K562 (cell line): ENCODE measurements around the gene PHLDB2. TPM values are rescaled to one million over a fixed set of nuclear protein-coding genes. Genes with fewer than 3 reads are reported as not detected.

Experiments
- ATAC-seq: fragments of 200-7000 bp; cut with Tn5 transposase; 3 replicates; pipeline ENCODE4 v1.9.1; 2020; ENCODE audit warnings: moderate library complexity
- BruUV-seq: library from RNA; stranded (reverse); fragments of 400-500 nt; replicated peaks from 2 replicates; lab custom pipeline; 2021; lab: Mats Ljungman, UMichigan
- CTCF ChIA-PET: fragments of 300-600 bp; formaldehyde crosslinking; extraction: SDS; loops from one replicate; lab custom pipeline; 2021; ENCODE audit warnings: low intra/inter-chr PET ratio; lab: Yijun Ruan, JAX
- POLR2A ChIA-PET: fragments of 300-600, 350-650 bp; sonication (Branson Sonifier 250); formaldehyde crosslinking; extraction: SDS; loops from one replicate; lab custom pipeline; 2021; ENCODE audit warnings: antibody characterized with exemption, inconsistent platforms; lab: Yijun Ruan, JAX
- DNase-seq, 4 experiments: peaks; one replicate each; pipeline versions ENCODE4 v3.0.0 to v3.0.0-alpha.2; 2011 to 2018; ENCODE audit warnings: low spot score in 3 of 4, mixed read lengths in 3 of 4; ENCODE audit errors: extremely low read depth in 1 of 4
- FAIRE-seq: peaks from 2 replicates; lab custom pipeline; 2011; peaks lifted over from hg19 to GRCh38; lab: Jason Lieb, UNC
- H2AFZ ChIP-seq: 2 replicates; pipeline ENCODE4 v1.6.0; 2011; ENCODE audit warnings: low read depth, low read length, control low read depth, inconsistent platforms
- H3K27ac ChIP-seq: fragments of 200-600 bp; 3 replicates; pipeline ENCODE4 v1.8.0; 2011; ENCODE audit warnings: low read depth, mild to moderate bottlenecking, control low read depth, inconsistent platforms, low read length, moderate library complexity, mixed read lengths; ENCODE audit errors: extremely low read depth
- H3K27me3 ChIP-seq, 2 experiments: fragments of 300-600 bp in 1 of 2; 2 replicates in 1 of 2; 3 replicates in 1 of 2; pipeline versions ENCODE4 v1.6.0 to v1.8.0; 2011; ENCODE audit warnings: inconsistent platforms in 2 of 2, low read length in 2 of 2, mild to moderate bottlenecking in 1 of 2, mixed read lengths in 1 of 2, moderate library complexity in 1 of 2; ENCODE audit not compliant: control insufficient read depth in 2 of 2, insufficient read depth in 2 of 2
- H3K36me3 ChIP-seq: fragments of 300-600 bp; 3 replicates; pipeline ENCODE4 v1.8.0; 2011; ENCODE audit warnings: mild to moderate bottlenecking, low read length, inconsistent platforms; ENCODE audit not compliant: control insufficient read depth, insufficient read depth
- H3K4me1 ChIP-seq, 2 experiments: fragments of 200-600 bp in 1 of 2; replicated peaks in 1 of 2; 2 replicates in 1 of 2; 3 replicates in 1 of 2; pipeline versions ENCODE4 v1.5.1 to v1.8.0; 2011; ENCODE audit warnings: inconsistent platforms in 2 of 2, low read length in 2 of 2, mild to moderate bottlenecking in 1 of 2, mixed read lengths in 1 of 2, moderate library complexity in 1 of 2; ENCODE audit not compliant: control insufficient read depth in 2 of 2, insufficient read depth in 2 of 2
- H3K4me2 ChIP-seq: 2 replicates; pipeline ENCODE4 v1.6.1; 2011; ENCODE audit warnings: low read length, control low read depth, inconsistent platforms, mixed read lengths; ENCODE audit not compliant: insufficient read depth
- H3K4me3 ChIP-seq: fragments of 200-600 bp; sonication (generic), shearing (Covaris generic); 2 replicates; pipeline ENCODE4 v1.5.1; 2016; ENCODE audit warnings: control low read depth, inconsistent platforms
- H3K79me2 ChIP-seq: fragments of 200-600 bp; 3 replicates; pipeline ENCODE4 v1.8.0; 2011; ENCODE audit warnings: low read length, inconsistent platforms; ENCODE audit not compliant: control insufficient read depth, insufficient read depth
- H3K9ac ChIP-seq, 2 experiments: 2 replicates each; pipeline versions ENCODE4 v1.6.0 to v1.6.1; 2011; ENCODE audit warnings: low read depth in 2 of 2, low read length in 2 of 2, control low read depth in 1 of 2, inconsistent platforms in 1 of 2, mild to moderate bottlenecking in 1 of 2, mixed read lengths in 1 of 2; ENCODE audit not compliant: insufficient read depth in 1 of 2
- H3K9me1 ChIP-seq: one replicate; pipeline ENCODE4 v1.6.0; 2011; ENCODE audit warnings: inconsistent platforms, mild to moderate bottlenecking, low read length, moderate library complexity; ENCODE audit not compliant: control insufficient read depth, insufficient read depth
- H3K9me3 ChIP-seq: replicated peaks from 2 replicates; pipeline ENCODE4 v1.5.1; 2011; ENCODE audit warnings: low read depth, low read length, inconsistent platforms; ENCODE audit not compliant: control insufficient read depth, insufficient read depth
- H4K20me1 ChIP-seq: replicated peaks from 2 replicates; pipeline ENCODE4 v1.6.1; 2011; ENCODE audit warnings: low read length, inconsistent platforms, mixed read lengths; ENCODE audit not compliant: control insufficient read depth, insufficient read depth
- ARNT ChIP-seq, 2 experiments: fragments of 450-650 bp; IDR thresholded peaks; 2 replicates each; pipeline ENCODE4 v1.6.1; 2016; ENCODE audit warnings: mild to moderate bottlenecking in 1 of 2
- CBX2 ChIP-seq: fragments of 200-600 bp; sonication (generic); IDR thresholded peaks from one replicate; pipeline ENCODE4 v1.6.1; 2012; ENCODE audit warnings: mild to moderate bottlenecking, low read length, inconsistent platforms; ENCODE audit not compliant: insufficient read depth, poor library complexity, severe bottlenecking
- HDAC6 ChIP-seq: IDR thresholded peaks from 2 replicates; pipeline ENCODE4 v1.6.1; 2012; ENCODE audit warnings: low read depth, mild to moderate bottlenecking, control low read depth, inconsistent platforms, low read length, moderate library complexity
- KLF6 ChIP-seq: fragments of 250-450 bp; sonication (Bioruptor Pico); IDR thresholded peaks from 2 replicates; pipeline ENCODE4 v1.4.0; 2020; ENCODE audit warnings: mild to moderate bottlenecking, moderate library complexity, borderline replicate concordance
- PRPF4 ChIP-seq: fragments of 200-400 bp; formaldehyde crosslinking; IDR thresholded peaks from one replicate; pipeline ENCODE4 v1.6.1; 2017; ENCODE audit warnings: low read length, low read depth, mild to moderate bottlenecking; ENCODE audit not compliant: insufficient read depth, poor library complexity, severe bottlenecking
- PYGO2 ChIP-seq: fragments of 450-650 bp; IDR thresholded peaks from 2 replicates; pipeline ENCODE4 v1.6.1; 2016; ENCODE audit warnings: mild to moderate bottlenecking, missing genetic modification characterization, moderate library complexity, missing compliant biosample characterization
- RBM15 ChIP-seq: fragments of 200-400 bp; formaldehyde crosslinking; IDR thresholded peaks from 2 replicates; pipeline ENCODE4 v1.6.1; 2018; ENCODE audit warnings: mild to moderate bottlenecking, low read length, moderate library complexity; ENCODE audit not compliant: insufficient read depth
- SP2 ChIP-seq: IDR thresholded peaks from 2 replicates; pipeline ENCODE4 v1.6.1; 2011; ENCODE audit warnings: mild to moderate bottlenecking, low read depth, low read length, moderate library complexity; ENCODE audit not compliant: poor library complexity, severe bottlenecking; ENCODE audit errors: extremely low read depth
- SRSF1 ChIP-seq: fragments of 200-400 bp; formaldehyde crosslinking; IDR thresholded peaks from 2 replicates; pipeline ENCODE4 v1.6.1; 2017; ENCODE audit warnings: mild to moderate bottlenecking, low read depth, low read length, moderate library complexity
- ZBTB2 ChIP-seq: fragments of 450-650 bp; IDR thresholded peaks from 2 replicates; pipeline ENCODE4 v1.6.1; 2016; ENCODE audit warnings: antibody characterized with exemption
- ZNF740 ChIP-seq, 3 experiments: fragments of 200-800 bp in 1 of 3; sonication (Bioruptor generic) in 1 of 3; sonication (generic) in 1 of 3; formaldehyde crosslinking in 1 of 3; IDR thresholded peaks; 2 replicates each; pipeline versions ENCODE4 v1.6.1 to v1.8.0; 2016 to 2022; ENCODE audit warnings: mild to moderate bottlenecking in 2 of 3, missing compliant biosample characterization in 2 of 3, missing genetic modification characterization in 2 of 3, missing genetic modification reagents in 1 of 3
- WGBS: fragments of 100-300 bp; shearing (Covaris generic); methylation state at CpG from one replicate; pipeline ENCODE4 v1.1.6; 2016; ENCODE audit warnings: low coverage, mixed read lengths; ENCODE audit not compliant: insufficient coverage; ENCODE audit errors: missing lambda C conversion rate; 5-methylcytosine and 5-hydroxymethylcytosine counted together
- in situ Hi-C: fragments of 300-500 bp; cut with MboI; formaldehyde crosslinking; loops from 4 replicates; pipeline ENCODE4 v1.15.0; 2018; ENCODE audit warnings: inconsistent platforms, mixed read lengths
- intact Hi-C: fragments of 100-400 bp; cut with micrococcal nuclease; formaldehyde crosslinking; loops from 2 replicates; pipeline ENCODE4 v1.14.2; 2022
- polyA plus RNA-seq, 8 experiments: library from polyadenylated mRNA; depleted of rRNA in 4 of 8; stranded (reverse) in 5 of 8; unstranded in 3 of 8; fragments of >200 nt; fragmentation: Nextera tagmentation in 2 of 8; fragmentation: Illumina TruSeq in 1 of 8; extraction: Ambion mirVana in 2 of 8; extraction: Trizol in 1 of 8; gene quantifications; 2 replicates each; pipeline versions ENCODE4 v1.2.1 to v1.2.3, GENCODE V29; 2011 to 2014; ENCODE audit warnings: inconsistent platforms in 1 of 8, missing spikeins in 1 of 8
- total RNA-seq, 7 experiments: library from RNA; depleted of rRNA in 6 of 7; stranded (reverse); fragments of >200 nt in 6 of 7; fragmentation: Illumina TruSeq in 2 of 7; extraction: Trizol in 2 of 7; gene quantifications; 2 replicates each; pipeline versions ENCODE4 v1.2.1 to v1.2.3, GENCODE V29; 2011 to 2021; ENCODE audit warnings: low replicate concordance in 1 of 7

PHLDB2 gene
- total and polyA plus RNA-seq, 9 of the 15 experiments (the other 6 are each of a cell fraction or from before 2014, with no cell fraction given) = 0.04 TPM; not detected in 8

GRCh38 chr3:111820651-111821050 lies 38.4 kb upstream of the PHLDB2 start:
- intact Hi-C loops = no loop called here
- ChIA-PET CTCF (no interaction called here), POLR2A (no interaction called here)
- Histone ChIP-seq H3K36me3 (no peaks in the 10 kb centered on the region), H3K4me3 (no peak overlapping the region), H2AFZ (no peak overlapping the region), H3K79me2 (no peaks in the 10 kb centered on the region), H3K4me2 (no peak overlapping the region), H3K9me1 (no peaks in the 10 kb centered on the region), H3K9ac (no peak overlapping the region), H3K27ac (no peak overlapping the region), H4K20me1 (no peaks in the 10 kb centered on the region), H3K27me3 (no peaks in the 10 kb centered on the region), H3K4me1 (no peaks in the 10 kb centered on the region), H3K9me3 (no peaks in the 10 kb centered on the region)
- DNase-seq (no peak), FAIRE-seq (no peak), ATAC-seq (no peak)
- in situ Hi-C loops = no loop called here
- no TSS peak for BruUV-seq
- TF ChIP-seq KLF6 (CRISPR knock-in tag) = no peak
- no peak for TF ChIP-seq SRSF1
- no peak for TF ChIP-seq ARNT (IDR thresholded peaks at IDR 0.05)
- TF ChIP-seq CBX2 = no peak
- TF ChIP-seq ZNF740 (CRISPR knock-in tag; IDR thresholded peaks at IDR 0.05) = no peak
- no peak for TF ChIP-seq ZNF740 (tag; IDR thresholded peaks at IDR 0.05)
- TF ChIP-seq PRPF4 = no peak
- TF ChIP-seq SP2 = no peak
- TF ChIP-seq HDAC6 = no peak
- TF ChIP-seq RBM15 = no peak
- no peak for TF ChIP-seq ZBTB2
- no peak for TF ChIP-seq PYGO2 (tag)
- 0% methylated on average over 2 of the region's 3 CpGs for WGBS
